ENCODE results near the gene FLAD1.

FLAD1 gene

GRCh38 chr1:154937988-154938386 lies 45.2 kb upstream of the FLAD1 start:
- TF ChIP-seq, protein P1, sequence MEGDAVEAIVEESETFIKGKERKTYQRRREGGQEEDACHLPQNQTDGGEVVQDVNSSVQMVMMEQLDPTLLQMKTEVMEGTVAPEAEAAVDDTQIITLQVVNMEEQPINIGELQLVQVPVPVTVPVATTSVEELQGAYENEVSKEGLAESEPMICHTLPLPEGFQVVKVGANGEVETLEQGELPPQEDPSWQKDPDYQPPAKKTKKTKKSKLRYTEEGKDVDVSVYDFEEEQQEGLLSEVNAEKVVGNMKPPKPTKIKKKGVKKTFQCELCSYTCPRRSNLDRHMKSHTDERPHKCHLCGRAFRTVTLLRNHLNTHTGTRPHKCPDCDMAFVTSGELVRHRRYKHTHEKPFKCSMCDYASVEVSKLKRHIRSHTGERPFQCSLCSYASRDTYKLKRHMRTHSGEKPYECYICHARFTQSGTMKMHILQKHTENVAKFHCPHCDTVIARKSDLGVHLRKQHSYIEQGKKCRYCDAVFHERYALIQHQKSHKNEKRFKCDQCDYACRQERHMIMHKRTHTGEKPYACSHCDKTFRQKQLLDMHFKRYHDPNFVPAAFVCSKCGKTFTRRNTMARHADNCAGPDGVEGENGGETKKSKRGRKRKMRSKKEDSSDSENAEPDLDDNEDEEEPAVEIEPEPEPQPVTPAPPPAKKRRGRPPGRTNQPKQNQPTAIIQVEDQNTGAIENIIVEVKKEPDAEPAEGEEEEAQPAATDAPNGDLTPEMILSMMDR (conservative IDR thresholded peaks at IDR 0.05; ENCODE audit: control insufficient read depth, insufficient read depth, low read depth, low read length) = no peak
- no peak for DNase-seq (ENCODE audit: low read depth)
- H3K4me3 ChIP-seq (ENCODE audit: control insufficient read depth, low read depth, low read length) = peak overlapping the region; percentile 92

- no peak for DNase-seq (ENCODE audit: low read depth)
- TF ChIP-seq, protein P1 (conservative IDR thresholded peaks at IDR 0.05; ENCODE audit: control insufficient read depth, insufficient read depth, low read depth, low read length) = no peak
- no peak overlapping the region for H3K4me3 ChIP-seq (ENCODE audit: control insufficient read depth, low read depth, low read length)
Measured at GRCh38 chr1:154938604-154939399, 44.3 kb upstream of the FLAD1 start.

DNA sequence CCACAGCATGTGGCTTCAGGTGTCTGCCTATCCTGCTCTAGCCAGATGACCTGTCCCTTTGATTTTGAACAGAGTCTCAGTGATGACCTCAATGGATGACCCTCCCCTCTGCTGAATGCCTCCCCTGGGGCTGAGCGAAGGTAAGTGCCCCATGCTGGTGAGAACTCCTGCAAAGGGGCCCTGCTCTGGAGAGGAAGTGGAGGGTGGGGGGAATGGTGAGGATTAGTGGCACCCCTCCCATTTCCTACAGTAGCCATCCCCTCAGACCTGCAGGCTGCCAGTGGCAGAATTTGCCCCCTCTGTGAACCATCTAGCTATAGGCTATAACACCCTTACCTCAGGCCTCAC lies 43.0 kb upstream of the FLAD1 start:
- DNase-seq (ENCODE audit: low read depth) = no peak
- no peak overlapping the region for H3K4me3 ChIP-seq (ENCODE audit: control insufficient read depth, low read depth, low read length)
- TF ChIP-seq, protein P1 (conservative IDR thresholded peaks at IDR 0.05; ENCODE audit: control insufficient read depth, insufficient read depth, low read depth, low read length) = no peak

DNA sequence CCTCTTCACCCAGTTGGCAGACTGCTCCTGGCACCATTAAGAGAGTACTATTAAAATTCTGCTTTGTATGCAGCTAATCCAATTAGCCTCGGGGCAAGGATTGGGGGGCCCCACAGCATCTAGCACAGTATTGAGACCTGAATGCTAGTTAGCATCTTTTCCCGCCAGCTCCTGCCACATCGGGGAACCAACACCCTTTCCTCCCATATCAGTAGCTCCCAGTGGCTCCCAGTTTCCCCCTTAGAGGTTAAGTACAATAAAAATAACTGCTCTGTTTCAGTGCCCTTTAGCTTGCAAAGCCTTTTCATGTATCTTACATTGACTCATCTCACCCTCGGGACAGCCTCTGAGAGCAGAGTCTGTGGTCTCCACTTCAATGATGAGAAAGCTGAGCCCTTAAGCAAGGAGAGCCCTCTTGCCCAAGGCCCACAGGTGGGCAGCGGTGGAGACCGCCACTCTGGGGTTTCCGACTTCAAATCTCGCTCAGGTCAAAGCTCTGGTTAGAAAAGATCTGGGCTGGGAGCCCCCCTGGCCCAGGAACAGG lies 42.4 kb upstream of the FLAD1 start:
- no peak overlapping the region for H3K4me3 ChIP-seq (ENCODE audit: control insufficient read depth, low read depth, low read length)
- peak; percentile 30 for DNase-seq (ENCODE audit: low read depth)
- TF ChIP-seq, protein P1 (conservative IDR thresholded peaks at IDR 0.05; ENCODE audit: control insufficient read depth, insufficient read depth, low read depth, low read length) = no peak

- TF ChIP-seq, protein P1 (conservative IDR thresholded peaks at IDR 0.05; ENCODE audit: control insufficient read depth, insufficient read depth, low read depth, low read length) = no peak
- no peak for DNase-seq (ENCODE audit: low read depth)
- no peak overlapping the region for H3K4me3 ChIP-seq (ENCODE audit: control insufficient read depth, low read depth, low read length)
Measured at GRCh38 chr1:154941333-154942013, 41.7 kb upstream of the FLAD1 start.

DNA sequence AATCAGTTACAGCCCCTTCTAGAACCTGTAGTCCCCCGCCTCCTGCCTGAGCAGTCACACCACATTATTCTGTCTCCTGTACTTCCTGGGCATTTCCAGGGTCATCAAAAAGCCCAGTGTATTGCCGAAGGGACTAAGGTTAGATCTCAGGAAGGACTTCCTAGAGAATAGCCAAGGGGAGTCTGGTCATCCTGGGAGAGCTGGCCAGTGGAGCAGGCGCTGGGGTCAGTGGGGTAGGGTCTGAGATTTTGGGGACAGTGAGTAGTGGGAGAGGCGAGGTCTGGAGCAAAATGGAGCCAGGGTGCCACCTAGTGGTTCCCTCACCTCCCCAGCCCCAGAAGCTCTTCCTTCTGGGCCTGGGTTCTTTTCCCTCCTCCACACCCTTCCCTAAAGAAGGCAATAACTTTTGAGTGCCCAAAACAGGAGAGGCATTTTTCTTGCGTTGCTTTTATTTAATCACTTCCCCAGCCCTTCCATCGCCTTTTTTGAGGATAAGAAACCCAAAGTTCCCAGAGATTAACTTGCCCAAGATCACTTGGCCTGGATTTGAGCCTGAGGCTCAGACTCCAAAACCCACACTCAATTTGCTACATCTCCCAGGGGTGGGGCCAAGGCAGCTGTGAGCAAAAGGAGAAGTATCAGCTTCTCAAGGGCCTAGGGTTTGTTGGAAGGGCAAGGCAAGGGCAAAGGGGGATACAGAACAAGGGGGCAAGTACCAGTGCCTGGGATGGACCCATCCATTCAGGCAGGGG lies 39.3 kb upstream of the FLAD1 start:
- no peak overlapping the region for H3K4me3 ChIP-seq (ENCODE audit: control insufficient read depth, low read depth, low read length)
- DNase-seq (ENCODE audit: low read depth) = no peak
- TF ChIP-seq, protein P1 (conservative IDR thresholded peaks at IDR 0.05; ENCODE audit: control insufficient read depth, insufficient read depth, low read depth, low read length) = peak; percentile 79
